Subcutaneous abdominal adipose tissue (tissue), 5 donors: ENCODE data around the gene SLC25A43.

Experiments used
- H3K27ac ChIP-seq: one replicate; pipeline ENCODE4 v1.7.0; 2013; ENCODE audit warnings: low read depth, mild to moderate bottlenecking, inconsistent platforms, low read length, moderate library complexity
- H3K27me3 ChIP-seq, 5 donors: one replicate each; pipeline ENCODE4 v1.7.0; 2013; ENCODE audit warnings: low read length in 5 of 5, inconsistent platforms in 1 of 5; ENCODE audit not compliant: control insufficient read depth in 5 of 5, insufficient read depth in 4 of 5
- H3K36me3 ChIP-seq, 5 donors: one replicate each; pipeline ENCODE4 v1.7.0; 2013; ENCODE audit warnings: low read length in 5 of 5; ENCODE audit not compliant: control insufficient read depth in 5 of 5, insufficient read depth in 5 of 5
- H3K4me1 ChIP-seq, 5 donors: one replicate each; pipeline ENCODE4 v1.7.0; 2013; ENCODE audit warnings: low read length in 5 of 5, mild to moderate bottlenecking in 3 of 5, moderate library complexity in 1 of 5; ENCODE audit not compliant: control insufficient read depth in 5 of 5, insufficient read depth in 5 of 5
- H3K4me3 ChIP-seq, 5 donors: one replicate each; pipeline ENCODE4 v1.7.0; 2013; ENCODE audit warnings: low read length in 5 of 5, low read depth in 1 of 5
- H3K9ac ChIP-seq, 5 donors: one replicate each; pipeline ENCODE4 v1.7.0; 2013; ENCODE audit warnings: low read length in 5 of 5, mild to moderate bottlenecking in 4 of 5, moderate library complexity in 3 of 5
- H3K9me3 ChIP-seq, 5 donors: one replicate each; pipeline ENCODE4 v1.7.0; 2013; ENCODE audit warnings: low read length in 5 of 5; ENCODE audit not compliant: control insufficient read depth in 5 of 5
- donor health status: healthy.
- donor health status: healthy.
- donor health status: healthy.
- donor health status: healthy.
- donor health status: healthy.

The SLC25A43 gene

GRCh38 chrX:119503484-119503861 is 104.3 kb downstream of the SLC25A43 start:
- no peak overlapping the region for H3K27ac ChIP-seq
- no peaks in the 10 kb centered on the region for H3K9me3 ChIP-seq
- no peak overlapping the region for H3K4me3 ChIP-seq
- peaks cover 2 to 12% (median 4%) of the 10 kb centered on the region in 5 donors for H3K4me1 ChIP-seq
- no peaks in the 10 kb centered on the region for H3K36me3 ChIP-seq
- no peak overlapping the region for H3K9ac ChIP-seq
- H3K27me3 ChIP-seq = peaks cover 0 to 5% (median 0%) of the 10 kb centered on the region in 5 donors
